Hematopoietic multipotent progenitor cell (in vitro differentiated cells): ENCODE results near the gene LYRM9. TPM values are rescaled to one million over a fixed set of nuclear protein-coding genes. Genes with fewer than 3 reads are reported as not detected.
"Not testable (repeated sequence)": the region's sequence is repeated elsewhere in the genome, so short reads cannot be mapped to it uniquely, and the experiment has no call there.

Source experiments
- DNase-seq, 3 donors: peaks; one replicate each; pipeline ENCODE4 v3.0.0-alpha.2; 2011 to 2015; ENCODE audit warnings: low read depth in 2 of 3, low spot score in 2 of 3
- total RNA-seq: library from RNA; depleted of rRNA; stranded (reverse); fragments of >200 nt; gene quantifications from one replicate; pipeline ENCODE4 v1.2.3, GENCODE V29; 2012

The LYRM9 gene
- 16.4 TPM for total RNA-seq

- DNase-seq, result peak; percentile 87 to 91 (median 90)
Observed at GRCh38 chr17:27892866-27893769, at the start of gene LYRM9. TSS of gene LYRM9 (minus strand) at chr17:27893365. CDS start at chr17:27882694, 10,671 bp downstream.

- DNase-seq, result no peak
Observed at GRCh38 chr17:27940503-27941428, 47.6 kb upstream of the LYRM9 start.

GRCh38 chr17:27939474-27940465, 46.6 kb upstream of the LYRM9 start:
- peak in 1 of 3 donors; percentile 21 for DNase-seq

GRCh38 chr17:27938864-27939263, 45.7 kb upstream of the LYRM9 start:
- no peak for DNase-seq

- no peak for DNase-seq
Observed at GRCh38 chr17:27938241-27938640, 45.1 kb upstream of the LYRM9 start.

GRCh38 chr17:27937025-27937546, 43.9 kb upstream of the LYRM9 start:
- no peak for DNase-seq

GRCh38 chr17:27930000-27930399, 36.8 kb upstream of the LYRM9 start:
- no peak for DNase-seq

GRCh38 chr17:27928587-27928986, 35.4 kb upstream of the LYRM9 start:
- DNase-seq, result peak in 2 of 3 donors; percentile 73 to 80

- no peak for DNase-seq
Observed at GRCh38 chr17:27927781-27928180, 34.6 kb upstream of the LYRM9 start.

- no peak for DNase-seq
Observed at GRCh38 chr17:27921599-27921998, 28.4 kb upstream of the LYRM9 start.

- DNase-seq, result no peak
Observed at GRCh38 chr17:27921077-27921476, 27.9 kb upstream of the LYRM9 start.

- no peak for DNase-seq
Observed at GRCh38 chr17:27920569-27920968, 27.4 kb upstream of the LYRM9 start.

GRCh38 chr17:27919079-27919478, 25.9 kb upstream of the LYRM9 start:
- no peak for DNase-seq

GRCh38 chr17:27918498-27918897, 25.3 kb upstream of the LYRM9 start:
- no peak for DNase-seq

- no peak for DNase-seq
Observed at GRCh38 chr17:27917000-27917399, 23.8 kb upstream of the LYRM9 start.

GRCh38 chr17:27915709-27916108, 22.5 kb upstream of the LYRM9 start:
- DNase-seq, result no peak

- no peak for DNase-seq
Observed at GRCh38 chr17:27914382-27914781, 21.2 kb upstream of the LYRM9 start.

GRCh38 chr17:27912964-27913363, 19.8 kb upstream of the LYRM9 start:
- no peak for DNase-seq

- DNase-seq, result not testable (repeated sequence)
Observed at GRCh38 chr17:27912299-27912698, 19.1 kb upstream of the LYRM9 start.
